ENCODE results near the gene DIS3L2. TPM values are rescaled to one million over a fixed set of nuclear protein-coding genes. Genes with fewer than 3 reads are reported as not detected.

DIS3L2 gene, protein sequence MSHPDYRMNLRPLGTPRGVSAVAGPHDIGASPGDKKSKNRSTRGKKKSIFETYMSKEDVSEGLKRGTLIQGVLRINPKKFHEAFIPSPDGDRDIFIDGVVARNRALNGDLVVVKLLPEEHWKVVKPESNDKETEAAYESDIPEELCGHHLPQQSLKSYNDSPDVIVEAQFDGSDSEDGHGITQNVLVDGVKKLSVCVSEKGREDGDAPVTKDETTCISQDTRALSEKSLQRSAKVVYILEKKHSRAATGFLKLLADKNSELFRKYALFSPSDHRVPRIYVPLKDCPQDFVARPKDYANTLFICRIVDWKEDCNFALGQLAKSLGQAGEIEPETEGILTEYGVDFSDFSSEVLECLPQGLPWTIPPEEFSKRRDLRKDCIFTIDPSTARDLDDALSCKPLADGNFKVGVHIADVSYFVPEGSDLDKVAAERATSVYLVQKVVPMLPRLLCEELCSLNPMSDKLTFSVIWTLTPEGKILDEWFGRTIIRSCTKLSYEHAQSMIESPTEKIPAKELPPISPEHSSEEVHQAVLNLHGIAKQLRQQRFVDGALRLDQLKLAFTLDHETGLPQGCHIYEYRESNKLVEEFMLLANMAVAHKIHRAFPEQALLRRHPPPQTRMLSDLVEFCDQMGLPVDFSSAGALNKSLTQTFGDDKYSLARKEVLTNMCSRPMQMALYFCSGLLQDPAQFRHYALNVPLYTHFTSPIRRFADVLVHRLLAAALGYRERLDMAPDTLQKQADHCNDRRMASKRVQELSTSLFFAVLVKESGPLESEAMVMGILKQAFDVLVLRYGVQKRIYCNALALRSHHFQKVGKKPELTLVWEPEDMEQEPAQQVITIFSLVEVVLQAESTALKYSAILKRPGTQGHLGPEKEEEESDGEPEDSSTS
- 30.0 and 34.3 TPM in 2 replicates for total RNA-seq
- long read RNA-seq, transcript DIS3L2-202 (21 exons, 3,501 nt) = major isoform, 8 of 15 reads
- long read RNA-seq, partial matches to known transcripts = 6 of 15 reads
- long read RNA-seq, other reads (novel, unspliced or antisense) = 1 of 15 reads

DNA sequence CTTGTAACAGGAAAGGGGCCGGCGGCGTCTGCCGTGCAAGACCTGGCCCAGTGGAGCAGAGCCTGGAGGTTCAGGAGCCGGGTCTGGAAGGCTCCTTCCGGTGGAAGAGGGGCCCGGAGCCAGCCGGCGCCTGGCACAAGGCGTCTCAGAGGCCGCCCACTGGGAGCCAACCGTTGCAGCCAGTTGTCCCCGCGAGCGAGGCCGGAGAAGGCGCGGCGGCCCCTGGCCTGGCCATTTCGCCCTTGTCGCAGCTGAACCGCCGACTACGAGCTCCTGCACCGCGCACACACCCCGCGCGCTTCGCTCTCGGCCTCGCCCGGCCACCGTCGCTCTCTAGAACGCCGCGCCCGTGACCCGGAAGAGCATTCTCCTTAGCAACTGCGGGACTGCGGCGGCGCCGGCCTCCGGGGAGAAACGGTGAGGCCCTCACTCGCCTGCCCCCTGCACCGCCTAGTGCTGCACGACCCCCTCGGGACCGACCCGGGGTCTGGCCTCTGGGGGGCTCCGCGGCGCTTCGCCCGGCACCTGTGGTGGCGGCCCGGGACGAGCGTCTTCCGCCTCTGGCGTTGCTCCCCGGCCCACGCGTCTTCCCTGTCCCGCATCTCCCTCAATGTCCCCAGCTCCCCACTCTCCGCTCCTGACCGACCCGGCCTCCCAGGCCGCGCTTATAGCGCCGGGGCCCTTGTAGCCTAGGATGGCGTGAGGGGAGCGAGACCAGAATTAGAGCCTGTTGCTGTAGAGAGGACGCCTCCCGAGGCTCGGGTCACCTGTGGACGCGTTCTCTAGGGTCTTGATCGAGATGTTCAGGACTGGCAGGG, at the start of gene DIS3L2:
TSS of gene DIS3L2 (plus strand) at position 365 of the 818 bp plus-strand sequence. CDS start 53,215 bp downstream, outside the sequence.
- no peaks in the 10 kb centered on the region for H3K9me3 Mint-ChIP-seq (ENCODE audit: unreplicated experiment)
- peak within 1 kb of the TSS; percentile 95 for H3K4me3 Mint-ChIP-seq (ENCODE audit: unreplicated experiment)
- H3K4me1 Mint-ChIP-seq (ENCODE audit: unreplicated experiment) = peaks cover 25% of the 10 kb centered on the region
- TF ChIP-seq, protein P1, sequence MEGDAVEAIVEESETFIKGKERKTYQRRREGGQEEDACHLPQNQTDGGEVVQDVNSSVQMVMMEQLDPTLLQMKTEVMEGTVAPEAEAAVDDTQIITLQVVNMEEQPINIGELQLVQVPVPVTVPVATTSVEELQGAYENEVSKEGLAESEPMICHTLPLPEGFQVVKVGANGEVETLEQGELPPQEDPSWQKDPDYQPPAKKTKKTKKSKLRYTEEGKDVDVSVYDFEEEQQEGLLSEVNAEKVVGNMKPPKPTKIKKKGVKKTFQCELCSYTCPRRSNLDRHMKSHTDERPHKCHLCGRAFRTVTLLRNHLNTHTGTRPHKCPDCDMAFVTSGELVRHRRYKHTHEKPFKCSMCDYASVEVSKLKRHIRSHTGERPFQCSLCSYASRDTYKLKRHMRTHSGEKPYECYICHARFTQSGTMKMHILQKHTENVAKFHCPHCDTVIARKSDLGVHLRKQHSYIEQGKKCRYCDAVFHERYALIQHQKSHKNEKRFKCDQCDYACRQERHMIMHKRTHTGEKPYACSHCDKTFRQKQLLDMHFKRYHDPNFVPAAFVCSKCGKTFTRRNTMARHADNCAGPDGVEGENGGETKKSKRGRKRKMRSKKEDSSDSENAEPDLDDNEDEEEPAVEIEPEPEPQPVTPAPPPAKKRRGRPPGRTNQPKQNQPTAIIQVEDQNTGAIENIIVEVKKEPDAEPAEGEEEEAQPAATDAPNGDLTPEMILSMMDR (IDR thresholded peaks at IDR 0.05) = no peak
- DNase-seq (ENCODE audit: extremely low spot score, unreplicated experiment) = peak; percentile 89
- peak within 1 kb of the TSS; percentile 89 for H3K27ac Mint-ChIP-seq (ENCODE audit: unreplicated experiment)
- peaks cover 4% of the 10 kb centered on the region for H3K27me3 Mint-ChIP-seq (ENCODE audit: unreplicated experiment)
- peaks cover 5% of the 10 kb centered on the region for H3K36me3 Mint-ChIP-seq (ENCODE audit: unreplicated experiment)

DNA sequence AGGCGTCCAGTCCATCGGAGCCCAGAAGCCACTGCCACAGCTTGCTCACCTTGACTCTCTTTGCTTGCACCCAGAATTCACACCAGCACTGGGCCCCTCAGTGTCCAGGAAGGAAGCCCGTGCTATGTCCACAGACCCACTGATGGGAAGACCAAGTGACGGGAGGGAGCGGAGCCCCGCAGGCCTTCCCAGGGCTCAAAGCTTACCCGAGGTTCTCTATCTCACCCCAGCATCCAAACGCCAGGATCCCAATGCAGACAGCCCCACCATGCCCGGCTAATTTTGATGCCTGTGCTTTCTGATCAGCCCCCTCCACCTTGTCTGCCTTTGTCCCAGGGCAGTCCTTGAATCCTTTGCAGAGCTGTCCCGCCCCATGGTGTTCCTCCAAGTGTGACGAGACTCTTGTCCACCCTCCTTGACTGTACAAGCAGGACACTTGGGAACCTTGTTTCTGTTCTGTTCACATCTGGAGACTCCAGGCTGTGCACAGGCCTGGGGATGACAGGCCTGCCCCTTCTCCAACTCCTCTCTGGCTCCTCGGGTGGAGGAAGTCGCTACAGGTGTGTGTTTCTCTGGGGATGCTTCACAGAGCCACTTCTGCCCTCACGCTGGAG, 47.3 kb upstream of the DIS3L2 start:
- DNase-seq (ENCODE audit: extremely low spot score, unreplicated experiment) = no peak
- H3K9me3 Mint-ChIP-seq (ENCODE audit: unreplicated experiment) = no peaks in the 10 kb centered on the region
- TF ChIP-seq, protein P1 (IDR thresholded peaks at IDR 0.05) = no peak
- peaks cover 12% of the 10 kb centered on the region for H3K4me1 Mint-ChIP-seq (ENCODE audit: unreplicated experiment)
- H3K27me3 Mint-ChIP-seq (ENCODE audit: unreplicated experiment) = peaks cover 41% of the 10 kb centered on the region
- H3K36me3 Mint-ChIP-seq (ENCODE audit: unreplicated experiment) = no peaks in the 10 kb centered on the region
- no peak overlapping the region for H3K27ac Mint-ChIP-seq (ENCODE audit: unreplicated experiment)
- H3K4me3 Mint-ChIP-seq (ENCODE audit: unreplicated experiment) = no peak overlapping the region

DNA sequence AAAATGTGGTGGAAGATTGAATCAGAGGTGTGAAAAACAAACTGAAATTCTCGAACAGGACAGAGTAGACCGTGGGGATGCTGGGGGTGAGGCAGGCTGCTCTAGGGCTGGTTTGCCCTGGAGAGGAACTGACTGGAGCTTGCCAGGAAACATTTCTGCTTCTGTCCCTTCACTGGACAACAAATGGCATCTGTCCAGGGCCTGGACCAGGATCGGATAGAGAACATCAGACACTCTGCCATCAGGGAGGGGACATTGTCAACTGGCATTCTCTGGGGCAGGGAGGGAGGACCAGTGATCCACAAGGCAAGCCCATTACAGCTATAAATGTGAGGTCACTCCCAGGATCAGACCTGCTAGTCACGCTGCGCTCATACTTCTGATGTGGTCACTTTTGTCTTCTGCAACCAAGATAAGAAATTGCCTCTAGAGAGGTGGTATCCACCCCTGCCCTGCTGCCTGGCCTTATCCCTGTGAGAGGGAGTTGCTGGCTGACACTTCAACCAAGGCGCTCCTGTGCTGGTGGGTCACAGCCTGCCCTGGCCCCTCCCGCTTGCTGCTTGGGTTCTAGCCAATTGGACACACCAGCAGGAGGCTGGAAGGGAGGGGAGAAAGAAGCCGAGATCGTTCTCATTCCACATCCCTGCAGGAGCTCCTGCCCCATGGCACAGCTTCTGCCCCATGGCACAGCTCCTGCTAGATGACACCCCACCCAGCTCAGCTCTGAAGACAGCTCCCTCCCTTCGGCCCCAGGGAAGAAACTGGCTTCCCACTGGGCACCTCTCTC, 44.0 kb upstream of the DIS3L2 start:
- no peaks in the 10 kb centered on the region for H3K9me3 Mint-ChIP-seq (ENCODE audit: unreplicated experiment)
- TF ChIP-seq, protein P1 (IDR thresholded peaks at IDR 0.05) = no peak
- H3K4me1 Mint-ChIP-seq (ENCODE audit: unreplicated experiment) = peaks cover 12% of the 10 kb centered on the region
- DNase-seq (ENCODE audit: extremely low spot score, unreplicated experiment) = no peak
- no peak overlapping the region for H3K4me3 Mint-ChIP-seq (ENCODE audit: unreplicated experiment)
- no peaks in the 10 kb centered on the region for H3K36me3 Mint-ChIP-seq (ENCODE audit: unreplicated experiment)
- peaks cover 46% of the 10 kb centered on the region for H3K27me3 Mint-ChIP-seq (ENCODE audit: unreplicated experiment)
- no peak overlapping the region for H3K27ac Mint-ChIP-seq (ENCODE audit: unreplicated experiment)

DNA sequence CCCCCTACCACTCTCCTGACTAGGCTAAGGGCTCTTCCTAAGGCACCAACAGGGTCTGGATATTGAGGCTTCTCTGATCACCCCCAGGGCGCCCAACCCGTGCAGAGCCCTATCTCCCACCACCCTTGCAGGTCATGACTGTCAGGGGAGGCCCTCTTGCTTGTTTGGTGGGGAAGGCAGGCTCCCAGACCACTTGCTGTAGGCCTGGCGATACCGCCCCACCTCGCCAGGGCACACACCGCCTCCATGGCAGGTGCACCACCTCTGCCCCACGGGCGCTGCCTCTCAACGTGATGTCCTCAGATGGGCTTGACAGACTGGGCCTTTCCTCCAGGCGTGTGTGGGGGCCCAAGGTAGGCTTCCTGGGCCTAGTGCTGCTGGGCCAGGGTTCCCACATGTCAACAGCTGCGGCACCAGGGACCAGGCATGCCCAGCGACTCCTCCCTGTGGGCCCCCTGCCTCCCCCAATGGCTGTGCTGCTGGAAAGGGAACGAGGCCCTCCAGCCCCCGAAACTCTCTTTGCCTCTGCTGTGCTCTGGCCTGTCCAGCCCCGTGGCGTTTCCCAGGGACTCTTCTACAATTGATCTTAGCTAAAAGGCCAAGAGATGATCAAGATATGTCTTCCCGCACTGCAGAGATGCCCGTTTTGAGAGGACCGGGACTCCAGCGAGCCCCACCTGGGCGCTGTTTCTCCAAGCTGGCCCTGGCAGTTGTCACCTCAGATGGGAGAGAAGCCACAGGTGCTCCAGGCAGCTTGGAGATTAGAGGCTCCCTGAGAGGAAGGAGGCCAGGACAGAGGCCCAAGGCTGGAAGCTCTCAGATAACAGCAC, 42.8 kb upstream of the DIS3L2 start:
- DNase-seq (ENCODE audit: extremely low spot score, unreplicated experiment) = no peak
- Mint-ChIP-seq H3K9me3 (ENCODE audit: unreplicated experiment) (no peaks in the 10 kb centered on the region), H3K36me3 (ENCODE audit: unreplicated experiment) (no peaks in the 10 kb centered on the region), H3K27me3 (ENCODE audit: unreplicated experiment) (peaks cover 58% of the 10 kb centered on the region), H3K4me3 (ENCODE audit: unreplicated experiment) (no peak overlapping the region), H3K4me1 (ENCODE audit: unreplicated experiment) (peaks cover 12% of the 10 kb centered on the region), H3K27ac (ENCODE audit: unreplicated experiment) (no peak overlapping the region)
- TF ChIP-seq, protein P1 (IDR thresholded peaks at IDR 0.05) = no peak
